GM21390 (cell line): ENCODE data around the gene CCDC28A.

Experiments
- ATAC-seq: cut with Tn5 transposase; IDR thresholded peaks from one replicate; pipeline ENCODE4 v1.9.1; 2021; ENCODE audit not compliant: unreplicated experiment

CCDC28A gene

DNA sequence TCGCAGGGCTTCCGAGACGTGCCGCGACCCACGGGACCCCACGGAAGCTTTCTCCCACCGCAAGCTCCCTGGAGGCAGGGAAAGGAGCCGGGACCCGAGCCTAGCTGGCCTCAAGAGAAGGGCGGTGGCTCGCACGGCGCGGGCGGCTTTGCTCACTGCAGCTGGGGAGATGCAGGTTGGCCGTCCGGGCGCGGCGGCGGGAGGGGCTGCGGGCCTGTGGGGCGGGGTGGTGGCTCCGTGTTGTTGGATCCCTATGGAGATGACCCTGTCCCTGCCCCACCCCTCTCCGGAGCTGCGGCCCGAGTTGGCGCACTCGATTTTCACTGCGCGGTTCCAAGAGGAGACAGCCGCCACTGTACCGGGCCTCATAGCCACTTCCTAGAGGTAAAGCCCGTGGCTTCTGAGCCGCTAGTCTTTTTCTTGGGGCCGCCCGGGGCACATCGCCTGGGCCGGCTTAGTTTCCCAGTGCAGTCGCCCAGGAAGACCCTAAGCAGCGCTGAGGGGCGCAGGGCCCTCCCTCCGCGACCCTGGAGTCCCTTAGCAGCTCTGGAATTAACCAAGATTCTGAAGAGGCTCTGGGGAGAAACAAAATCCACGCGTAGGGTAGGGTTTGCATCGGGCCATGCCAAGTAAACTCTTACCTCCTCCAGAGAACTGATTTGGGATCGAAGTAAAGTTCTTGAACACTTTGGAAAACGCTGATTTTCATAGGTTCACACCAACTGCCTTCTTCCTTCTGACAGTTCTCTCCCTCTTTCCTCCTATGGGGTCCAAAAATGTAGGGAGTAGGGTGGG lies 22.4 kb downstream of the CCDC28A start, which contains the start of gene ECT2L:
ECT2L (plus strand) TSS at position 279 of the 795 bp plus-strand sequence. CDS start 17,188 bp downstream, outside the sequence.
- ATAC-seq: no peak

DNA sequence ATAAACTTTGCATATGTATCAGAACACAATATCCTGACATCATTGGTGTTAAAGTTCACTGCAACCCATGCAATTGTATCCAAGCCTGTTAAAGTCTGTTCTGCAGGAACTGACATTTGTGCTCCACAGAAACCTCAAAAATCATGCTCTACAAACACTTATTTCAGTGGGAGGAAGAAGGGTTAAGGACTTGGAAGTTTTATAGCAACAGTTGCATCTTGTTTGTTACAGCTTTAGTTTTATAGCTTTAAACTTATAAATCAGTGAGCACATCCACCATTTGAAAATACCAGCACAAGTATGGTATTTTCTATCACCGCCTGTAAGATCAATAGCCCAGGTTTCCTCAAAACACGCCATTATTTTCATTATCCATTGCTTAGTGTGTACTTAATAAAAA lies 23.2 kb downstream of the CCDC28A start:
- no peak for ATAC-seq

DNA sequence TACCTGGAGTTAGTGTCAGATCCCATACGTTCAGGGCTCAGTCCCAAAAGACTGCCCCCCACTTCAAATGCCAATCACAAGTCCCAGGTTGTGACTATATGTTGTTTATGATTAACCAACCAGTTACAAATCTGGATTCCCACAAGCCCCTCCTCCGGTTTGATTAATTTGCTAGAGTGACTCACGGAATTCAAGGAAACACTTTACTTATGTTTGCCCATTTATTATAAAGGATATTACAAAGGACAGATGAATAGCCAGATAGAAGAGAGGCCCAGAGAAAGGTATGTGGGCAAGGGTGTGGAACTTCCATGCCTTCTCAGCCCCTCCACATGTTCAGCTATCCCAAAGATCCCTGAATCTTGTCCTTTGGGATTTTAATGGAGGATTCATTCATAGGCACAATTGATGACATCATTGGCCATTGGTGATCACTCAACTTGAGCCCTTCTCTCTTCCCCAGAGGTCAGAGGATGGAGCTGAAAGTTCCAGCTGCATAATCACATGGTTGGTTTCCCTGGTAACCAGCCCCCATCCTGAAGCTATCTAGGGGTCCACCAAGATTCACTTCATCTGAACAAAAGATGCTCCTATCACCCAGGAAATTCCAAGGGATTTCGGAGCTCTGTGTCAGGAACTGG lies 24.4 kb downstream of the CCDC28A start:
- no peak for ATAC-seq

DNA sequence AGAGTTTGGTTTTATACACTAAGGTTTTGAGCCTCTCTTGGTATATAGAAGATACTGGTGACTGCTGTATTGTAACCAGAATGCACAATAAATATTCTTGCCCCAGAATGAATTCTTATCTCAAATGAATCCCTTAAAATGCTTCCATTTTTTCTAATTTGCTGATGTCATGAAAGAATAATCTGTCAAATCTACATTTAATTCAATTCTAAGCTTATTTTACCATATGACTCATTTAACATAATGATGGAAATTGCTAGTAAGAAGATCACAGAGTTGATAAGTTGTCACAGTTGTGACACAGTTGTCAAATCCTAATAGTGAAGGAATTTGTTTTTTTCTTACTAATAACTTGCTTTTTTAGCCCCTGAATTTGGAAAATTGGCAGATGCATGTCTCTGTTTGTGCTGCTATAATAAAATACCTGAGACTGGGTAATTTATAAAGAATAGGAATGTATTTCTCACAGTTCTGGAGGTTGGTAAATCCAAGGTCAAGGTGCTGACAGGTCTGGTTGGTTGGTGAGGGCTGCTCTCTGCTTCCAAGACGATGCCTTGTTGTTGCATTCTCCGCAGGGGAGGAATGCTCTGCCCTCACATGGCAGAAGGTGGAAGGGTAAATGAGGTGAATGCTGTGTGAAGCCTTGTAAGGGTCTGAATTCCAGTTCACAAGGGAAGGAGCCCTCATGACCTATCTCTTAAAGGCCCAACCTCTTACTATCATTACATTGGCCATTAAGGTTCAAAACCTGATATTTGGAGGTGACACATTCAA lies 27.0 kb downstream of the CCDC28A start:
- no peak for ATAC-seq

DNA sequence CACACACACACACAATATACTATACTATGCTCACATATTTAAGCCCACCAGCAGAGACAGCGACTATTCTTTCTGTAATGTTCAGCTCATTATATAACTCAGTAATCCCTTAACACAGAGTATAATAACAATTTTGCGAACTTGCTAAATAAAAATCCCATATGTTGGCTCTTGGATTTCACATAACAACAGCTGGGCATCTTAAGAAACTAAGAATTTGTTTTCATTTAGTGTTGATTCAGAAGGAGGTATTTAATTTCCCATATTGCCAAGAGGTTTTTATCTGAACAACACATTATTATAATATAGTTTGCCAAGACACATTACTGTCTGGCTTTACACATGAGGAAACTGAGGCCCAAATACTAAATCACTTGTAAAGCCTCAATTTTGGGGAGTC lies 29.8 kb downstream of the CCDC28A start:
- ATAC-seq: no peak

DNA sequence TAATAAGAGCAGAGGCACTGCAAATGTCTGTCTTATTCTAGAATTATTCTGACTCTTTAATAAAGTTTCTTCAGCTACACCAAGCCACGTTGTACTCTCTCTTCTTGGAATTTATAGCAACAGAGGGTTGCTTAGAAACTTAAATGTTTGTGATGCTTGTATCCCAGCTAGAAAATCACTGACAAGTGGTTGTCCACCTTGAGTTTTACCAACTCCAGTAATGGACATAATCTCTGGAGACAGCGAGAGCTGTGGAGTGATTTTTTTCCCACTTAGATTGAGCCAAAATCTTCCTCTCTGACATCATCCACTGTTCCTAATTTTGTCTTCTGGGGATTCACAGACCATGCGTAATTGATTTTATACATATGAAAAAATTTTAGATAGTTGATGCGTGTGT lies 30.3 kb downstream of the CCDC28A start:
- no peak for ATAC-seq

DNA sequence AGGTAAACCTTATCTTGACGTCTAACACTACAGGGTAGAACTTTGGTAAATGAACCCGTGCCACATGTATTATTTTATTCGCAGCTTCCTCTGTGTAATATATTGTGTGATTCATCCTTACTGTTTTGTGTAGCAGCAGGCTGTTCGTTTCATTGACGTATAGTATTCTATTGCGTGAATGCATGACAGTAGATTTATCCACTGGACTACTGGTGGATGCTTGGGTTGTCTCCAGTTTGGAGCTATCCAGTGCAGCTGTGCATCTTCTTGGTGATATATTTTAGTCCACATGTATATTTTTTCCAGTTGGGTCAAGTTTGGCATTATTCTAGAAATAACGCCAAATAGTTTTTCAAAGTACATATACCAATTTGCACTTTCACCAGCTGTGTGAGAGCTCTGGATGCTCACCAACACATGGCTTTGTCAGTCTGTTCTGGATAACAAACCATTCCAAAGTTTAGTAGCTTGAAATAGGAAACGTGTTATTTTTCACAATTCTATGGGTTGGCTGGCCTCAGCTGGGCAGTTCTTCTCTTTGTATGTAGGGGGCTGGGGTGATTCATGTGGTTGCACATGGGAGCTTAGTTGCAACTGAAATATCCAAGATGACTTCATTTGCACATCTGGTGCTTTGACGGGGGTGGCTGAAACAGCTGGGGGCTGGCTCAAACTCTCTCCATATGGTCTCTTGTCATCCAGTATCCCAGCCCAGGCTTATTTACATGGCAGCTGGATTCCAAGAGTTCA lies 31.6 kb downstream of the CCDC28A start:
- ATAC-seq: no peak

DNA sequence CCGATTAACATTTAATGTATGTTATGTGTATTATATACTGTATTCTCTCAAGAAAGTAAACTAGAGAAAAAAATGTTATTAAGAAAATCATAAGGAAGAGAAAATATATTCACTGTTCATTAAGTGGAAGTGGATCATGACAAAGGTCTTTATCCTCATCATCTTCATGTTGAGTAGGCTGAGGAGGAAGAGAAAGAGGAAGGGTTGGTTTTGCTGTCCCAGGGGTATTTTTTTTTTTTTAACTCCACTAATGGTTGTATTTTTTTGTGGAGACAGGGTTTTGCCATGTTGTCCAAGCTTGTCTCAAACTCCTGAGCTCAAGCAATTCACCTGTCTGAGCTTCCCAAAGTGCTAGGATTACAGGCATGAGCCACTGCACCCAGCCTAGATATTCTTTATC lies 33.3 kb downstream of the CCDC28A start:
- no peak for ATAC-seq

DNA sequence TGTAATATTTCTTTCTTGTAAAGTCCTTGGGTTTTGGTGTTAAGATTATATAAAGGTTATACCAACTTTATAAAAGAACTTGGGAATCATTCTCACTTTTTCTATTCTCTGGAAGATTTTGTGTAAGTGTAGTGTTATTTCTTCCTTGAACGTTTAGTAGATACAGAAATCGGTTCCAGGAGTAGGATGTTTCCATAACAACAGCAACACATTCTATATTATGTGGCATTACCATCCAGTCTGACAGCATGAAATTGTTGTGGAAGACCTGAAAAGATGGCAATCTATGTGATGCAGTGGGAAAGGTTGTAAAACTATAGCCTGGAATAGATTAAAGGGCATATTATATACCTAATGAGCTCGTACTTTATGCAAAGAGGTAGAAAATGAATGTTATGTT lies 36.1 kb downstream of the CCDC28A start:
- no peak for ATAC-seq

DNA sequence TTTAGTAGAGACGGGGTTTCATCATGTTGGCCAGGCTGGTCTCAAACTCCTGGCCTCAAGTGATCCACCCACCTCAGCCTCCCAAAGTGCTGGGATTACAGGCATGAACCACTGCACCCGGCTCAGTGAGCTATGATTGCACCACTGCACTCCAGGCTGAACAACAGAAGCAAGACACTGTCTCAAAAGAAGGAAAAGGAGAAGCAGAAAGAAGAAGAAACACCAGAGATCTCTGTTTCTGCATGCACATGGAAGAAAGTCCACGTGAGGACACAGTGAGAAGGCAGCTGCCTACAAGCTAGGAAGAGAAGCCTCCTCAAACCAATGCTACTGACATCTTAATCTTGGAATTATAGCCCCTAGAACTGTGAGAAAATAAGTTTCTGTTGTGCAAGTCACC lies 38.3 kb downstream of the CCDC28A start:
- ATAC-seq: no peak

DNA sequence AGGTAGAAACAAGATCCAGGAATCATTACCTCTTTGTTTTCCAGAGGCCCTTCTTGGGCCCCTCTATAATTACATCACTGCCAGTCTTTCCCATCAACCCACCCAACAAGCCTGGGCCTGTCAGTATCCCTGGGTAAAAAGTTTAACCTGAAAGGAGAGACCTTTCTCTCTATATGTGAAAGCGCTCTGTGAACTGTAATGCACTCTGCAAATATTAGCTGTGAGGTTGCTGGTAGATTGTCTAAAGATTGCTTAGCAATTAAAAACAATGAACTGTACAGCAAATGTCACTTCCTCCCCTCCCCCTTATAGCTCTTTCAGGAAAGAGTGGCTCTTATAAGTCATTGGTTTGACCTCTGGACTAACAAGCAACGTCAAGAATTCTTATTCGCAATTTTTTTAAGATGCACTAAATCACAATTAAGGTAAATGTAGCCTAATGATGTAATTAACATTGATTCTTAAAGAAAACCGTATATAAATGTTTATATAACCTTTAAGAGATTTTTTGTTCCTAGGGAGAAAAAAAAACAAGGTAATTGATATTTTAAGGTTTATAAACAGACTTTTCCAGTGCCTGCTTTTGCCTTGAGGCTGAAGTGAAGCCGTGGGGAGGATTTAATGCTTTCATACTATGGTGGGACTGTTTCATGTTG lies 40.7 kb downstream of the CCDC28A start:
- ATAC-seq: no peak

DNA sequence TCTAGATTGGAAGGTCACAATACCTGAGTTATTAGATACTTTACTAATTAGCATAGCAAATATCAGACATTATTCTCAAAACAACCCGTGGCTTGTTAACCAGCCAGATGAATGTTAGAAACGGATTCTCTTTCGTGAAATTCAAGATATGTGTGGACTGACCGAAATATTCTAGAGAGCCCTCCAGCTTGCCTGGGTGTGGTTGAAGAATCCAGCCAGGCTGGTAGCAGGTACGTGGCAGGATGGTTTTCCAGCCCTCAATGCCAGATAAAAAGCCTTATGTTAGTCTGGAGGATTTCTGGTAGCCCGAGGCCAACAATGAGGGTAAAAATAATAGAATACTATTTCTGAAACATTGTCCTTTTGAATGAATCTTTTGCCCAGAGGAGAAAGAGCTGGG lies 41.7 kb downstream of the CCDC28A start:
- ATAC-seq: no peak

DNA sequence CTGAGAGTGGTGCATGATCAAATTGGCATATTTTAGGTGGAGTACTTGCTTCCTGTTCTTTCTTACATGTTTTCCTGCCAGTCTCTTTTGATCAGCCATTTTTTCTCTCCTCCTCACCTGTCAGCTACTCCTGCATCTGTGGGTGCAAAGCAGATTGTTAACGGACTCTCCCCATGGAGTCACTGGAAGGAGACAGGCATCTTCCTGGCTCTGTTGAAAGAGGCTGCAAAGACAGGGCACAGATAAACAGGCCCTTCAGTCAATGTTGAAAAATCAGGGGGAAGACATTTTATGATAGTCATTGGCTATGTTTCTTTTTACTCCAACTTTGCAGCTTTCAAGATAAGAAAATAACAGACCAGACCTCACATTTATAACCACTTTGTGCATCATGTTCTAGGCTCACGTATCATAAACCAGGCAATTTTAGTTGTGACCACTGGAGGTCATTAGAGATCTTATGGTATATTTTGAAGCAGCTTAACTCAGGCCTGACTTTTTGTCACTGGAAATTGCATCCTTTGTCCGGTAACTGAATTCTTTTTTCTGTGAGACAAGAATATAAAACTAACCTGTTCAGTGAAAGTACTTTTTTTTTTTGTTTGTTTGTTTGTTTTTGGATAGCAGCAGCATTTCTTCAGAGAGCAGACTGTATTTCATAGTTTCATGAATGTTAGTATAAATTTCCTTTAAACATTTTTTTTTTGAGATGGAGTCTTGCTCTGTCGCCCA lies 42.4 kb downstream of the CCDC28A start:
- peak; percentile 60 for ATAC-seq

DNA sequence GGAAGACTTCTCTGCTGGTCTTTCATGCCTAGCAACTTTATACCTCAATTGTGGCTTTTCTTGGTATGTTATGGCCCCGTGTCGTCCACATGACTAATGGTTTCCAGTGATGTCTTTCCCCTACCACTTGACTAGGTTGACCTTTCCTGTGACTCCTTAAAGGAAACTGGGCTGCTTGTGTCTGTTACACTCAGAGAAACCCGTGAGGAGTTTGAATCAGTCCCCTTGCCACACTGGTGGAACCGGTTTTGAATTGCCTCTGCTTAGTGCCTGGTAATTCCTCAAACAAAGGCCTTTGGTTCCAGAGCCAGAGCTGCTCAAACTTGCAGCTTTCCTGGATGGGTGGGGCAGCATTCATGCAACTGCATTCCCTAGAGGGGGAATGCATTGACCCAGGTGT lies 44.2 kb downstream of the CCDC28A start:
- ATAC-seq: no peak

DNA sequence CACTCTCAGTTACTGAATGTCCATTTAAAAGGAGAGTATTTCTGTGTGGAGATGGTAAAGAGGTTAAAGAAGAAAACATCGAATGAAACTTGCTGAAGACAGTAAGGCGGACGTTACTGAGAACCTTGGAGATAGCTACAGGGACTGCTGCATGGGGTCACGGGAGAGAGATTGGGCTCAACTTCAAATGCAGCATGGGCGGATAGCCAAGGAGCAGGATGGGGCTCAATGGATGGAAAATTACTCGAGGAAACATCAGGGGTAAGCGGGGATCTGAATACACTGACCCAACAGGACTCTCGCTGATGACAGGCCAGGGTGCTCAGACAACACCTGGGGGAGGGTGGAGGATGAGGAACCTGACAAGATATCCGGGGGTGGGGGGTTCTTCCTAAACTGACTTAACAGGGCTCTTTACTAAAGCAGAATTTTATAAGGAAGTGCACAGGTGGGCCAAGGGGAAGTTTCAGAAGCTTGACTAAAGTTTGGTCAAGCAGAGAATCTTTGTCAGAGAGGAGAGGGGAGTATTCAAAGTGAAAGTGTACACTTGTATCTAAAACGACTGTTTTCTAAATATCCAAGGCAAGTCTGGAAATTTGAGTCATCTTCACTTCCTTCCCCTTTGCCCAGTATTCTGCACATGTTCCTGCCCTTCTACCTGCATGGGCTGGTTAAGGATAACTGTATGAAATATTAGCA lies 45.1 kb downstream of the CCDC28A start:
- peak; percentile 50 for ATAC-seq

DNA sequence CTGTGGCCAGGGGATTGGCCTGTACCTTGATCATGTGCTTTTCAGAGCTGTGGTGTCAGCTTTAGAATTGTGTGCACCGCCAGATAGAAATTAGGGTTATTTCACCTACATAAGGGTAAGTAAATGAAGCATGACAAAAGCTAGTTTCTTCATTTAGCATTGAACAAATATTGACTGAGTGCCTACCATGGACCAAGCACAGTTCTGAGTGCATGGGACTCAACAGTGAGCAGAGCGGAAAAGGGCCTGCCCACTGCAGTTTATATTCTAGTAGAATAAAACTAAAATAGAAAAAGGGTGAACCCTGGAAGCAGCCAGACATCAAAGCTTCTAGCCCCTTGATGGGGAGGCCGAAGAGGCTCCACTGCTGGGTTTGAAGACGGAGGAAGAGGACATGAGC lies 48.0 kb downstream of the CCDC28A start:
- no peak for ATAC-seq

DNA sequence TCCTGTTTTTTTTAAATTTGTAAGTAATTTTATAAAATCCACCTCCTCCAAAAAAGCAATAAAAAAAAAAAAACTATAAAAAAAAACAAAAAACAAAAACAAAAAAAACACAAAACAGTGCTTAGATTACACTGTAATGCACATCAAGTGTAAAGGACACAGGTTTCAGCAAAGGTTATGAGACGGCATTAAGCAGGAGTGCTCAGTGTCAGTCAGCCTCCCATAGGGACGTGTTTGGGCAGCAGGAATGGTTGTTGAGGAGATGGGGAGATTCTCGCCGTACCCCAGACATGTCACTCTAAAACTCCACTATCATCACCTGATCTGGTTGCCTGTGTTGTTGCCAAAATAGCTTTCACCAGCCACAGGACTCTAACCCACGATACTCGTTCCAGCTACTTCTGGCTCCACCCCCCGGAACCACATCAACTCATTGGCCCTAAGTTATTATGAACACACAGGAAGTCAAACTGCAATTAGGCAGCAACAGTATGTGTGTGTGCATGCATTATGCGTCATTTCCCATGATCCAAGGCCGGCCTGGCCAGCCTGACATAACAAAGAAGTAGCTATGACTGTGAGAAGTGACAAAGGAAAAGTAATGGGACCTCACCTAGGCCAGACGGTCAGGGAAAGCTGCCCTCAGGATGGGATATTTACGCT lies 51.0 kb downstream of the CCDC28A start:
- no peak for ATAC-seq

DNA sequence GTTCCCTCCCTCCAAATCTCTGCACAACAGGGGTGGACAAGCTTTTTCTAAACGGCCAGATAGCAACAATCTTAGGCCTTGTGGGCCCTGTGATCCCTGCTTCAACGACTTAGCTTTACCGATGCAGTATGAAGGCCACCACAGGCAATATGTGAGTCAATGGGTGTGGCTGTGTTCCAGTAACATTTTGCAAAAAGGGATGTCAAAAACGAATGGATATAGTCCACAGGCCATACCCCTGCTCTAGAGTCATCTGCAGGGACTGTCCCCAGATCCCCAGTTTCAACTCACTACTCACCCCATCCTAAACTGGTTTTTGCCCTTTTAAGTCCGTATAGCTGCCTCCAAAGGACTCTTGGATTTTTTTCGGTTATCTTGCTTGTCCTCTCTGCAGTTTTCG lies 56.7 kb downstream of the CCDC28A start:
- no peak for ATAC-seq

DNA sequence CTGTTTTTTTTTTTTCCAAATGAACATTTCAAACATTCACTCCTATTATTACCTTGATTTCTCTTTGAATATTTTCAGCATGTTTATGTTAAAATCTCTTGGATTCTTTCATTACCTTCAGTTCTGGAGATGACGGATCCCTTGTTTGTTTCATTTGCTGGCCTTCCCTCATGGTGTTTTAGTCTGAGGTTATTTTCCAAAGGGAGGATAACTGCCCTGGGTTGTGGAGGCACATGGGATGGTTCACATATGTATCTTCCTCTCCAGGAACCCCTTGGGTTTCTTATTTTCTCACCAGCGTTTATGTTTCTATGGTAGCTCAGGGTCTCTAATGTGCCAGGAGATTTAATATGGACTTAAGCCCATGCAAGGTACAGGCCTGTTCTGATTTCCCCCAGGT lies 58.6 kb downstream of the CCDC28A start:
- ATAC-seq: no peak
